Measurements from ENCODE around the gene LRRC42. TPM values are rescaled to one million over a fixed set of nuclear protein-coding genes. Genes with fewer than 3 reads are reported as not detected.
"Not testable (repeated sequence)": the region's sequence is repeated elsewhere in the genome, so short reads cannot be mapped to it uniquely, and the experiment has no call there.

Gene LRRC42
- total RNA-seq, 1 experiment from 2014 or later, result 41.8 TPM

DNA sequence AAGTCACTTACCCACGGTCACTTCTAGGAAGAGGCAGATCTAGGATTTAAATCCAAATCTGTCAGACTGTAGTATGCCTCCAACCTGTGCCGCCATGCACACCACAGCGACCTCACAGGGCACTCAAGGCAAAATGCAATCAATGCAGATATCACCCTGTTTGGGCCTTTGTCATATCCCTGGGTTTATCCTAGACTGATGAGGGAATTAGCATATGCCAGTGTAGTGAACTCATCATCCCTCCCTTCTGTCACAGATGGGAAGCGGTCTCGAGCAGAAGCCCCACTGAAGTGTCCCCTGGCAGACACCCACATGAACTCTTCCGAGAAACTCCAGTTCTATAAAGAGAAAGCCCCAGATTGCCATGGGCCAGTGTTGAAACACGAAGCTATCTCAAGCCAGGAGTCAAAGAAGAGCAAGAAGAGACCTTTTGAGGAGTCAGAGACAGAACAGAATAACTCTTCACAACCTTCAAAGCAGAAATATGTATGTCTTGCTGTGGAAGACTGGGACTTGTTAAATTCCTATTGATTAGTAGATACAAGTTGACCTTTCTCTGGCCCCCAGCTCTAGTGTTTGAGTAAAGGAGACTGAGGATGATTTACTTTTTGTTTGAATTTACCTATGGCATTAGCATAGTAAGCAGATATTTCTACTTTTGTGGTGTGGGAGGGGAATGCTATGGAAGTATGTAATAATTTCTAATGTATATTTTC lies 21.4 kb downstream of the LRRC42 start:
- DNase-seq (ENCODE audit: low read depth), result no peak

DNA sequence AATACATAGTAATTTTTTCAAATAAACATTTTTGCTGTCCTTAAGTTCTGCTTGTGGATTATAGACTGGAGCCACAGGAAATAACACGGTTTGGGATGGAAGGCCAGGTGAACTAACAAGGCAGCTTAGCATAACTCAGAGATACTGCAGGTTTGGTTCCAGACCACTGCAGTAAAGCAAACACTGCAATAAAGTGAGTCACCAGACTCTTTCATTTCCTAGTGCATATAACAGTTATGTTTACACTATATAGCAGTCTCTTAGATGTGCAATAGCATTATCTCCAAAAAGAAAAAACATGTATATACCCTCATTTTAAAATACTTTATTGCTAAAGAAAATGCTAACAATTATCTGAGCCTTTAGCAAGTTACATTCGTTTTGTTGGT lies 22.0 kb downstream of the LRRC42 start:
- DNase-seq (ENCODE audit: low read depth), result peak; percentile 15

DNA sequence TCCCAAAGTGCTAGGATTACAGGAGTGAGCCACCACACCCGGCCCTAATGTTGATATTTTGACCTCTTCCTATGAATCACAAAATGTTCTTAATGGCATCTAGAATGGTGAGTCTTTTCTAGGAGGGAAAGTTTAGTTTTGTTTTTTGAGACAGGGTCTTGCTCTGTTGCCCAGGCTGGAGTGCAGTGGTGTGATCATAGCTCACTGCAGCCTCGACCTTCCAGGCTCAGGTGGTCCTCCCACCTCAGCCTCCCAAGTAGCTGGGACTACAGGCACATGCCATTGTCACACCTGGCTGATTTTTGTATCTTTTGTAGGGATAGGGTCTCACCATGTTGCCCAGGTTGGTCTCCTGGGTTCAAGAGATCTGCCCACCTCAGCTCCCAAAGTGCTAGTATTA lies 23.2 kb downstream of the LRRC42 start:
- DNase-seq (ENCODE audit: low read depth), result not testable (repeated sequence)

DNA sequence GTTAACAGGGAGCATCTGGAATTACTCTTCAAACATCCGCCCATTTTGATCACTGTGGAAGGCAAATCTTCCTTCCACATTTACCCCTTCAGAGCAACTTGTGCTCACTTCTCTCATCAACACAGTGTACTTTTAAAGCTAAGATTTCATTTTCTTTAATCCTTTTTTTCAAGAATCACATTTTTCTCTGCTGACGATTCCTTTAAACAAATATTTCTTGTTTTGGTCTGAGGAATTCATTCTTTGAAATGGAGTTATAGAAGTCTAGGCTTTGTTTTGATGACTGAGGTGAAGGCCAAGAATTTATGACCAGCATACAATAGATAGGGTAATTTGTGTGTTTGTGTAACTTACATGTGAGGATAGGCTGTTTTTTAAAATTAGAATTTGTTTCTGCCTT lies 25.6 kb downstream of the LRRC42 start:
- DNase-seq (ENCODE audit: low read depth), result no peak

DNA sequence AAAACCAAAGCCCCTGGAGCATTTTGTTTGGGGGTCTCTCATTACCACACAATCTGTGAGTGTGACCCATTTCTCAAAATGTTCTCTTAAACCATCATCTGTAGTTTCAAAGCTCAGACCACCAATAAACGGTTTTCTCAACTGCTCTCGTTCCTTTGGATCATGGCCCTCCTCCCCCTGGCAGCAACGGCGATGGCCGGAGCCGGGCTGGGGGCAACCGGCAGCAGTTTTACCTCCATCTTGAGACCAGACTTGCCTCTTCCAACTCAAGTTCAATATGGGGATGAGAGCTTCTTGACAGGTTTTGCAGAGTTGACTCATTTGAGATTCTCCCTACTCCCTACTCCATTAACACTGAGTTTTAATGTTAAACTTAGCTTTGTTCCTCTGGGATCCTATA lies 29.7 kb downstream of the LRRC42 start:
- DNase-seq (ENCODE audit: low read depth), result no peak

DNA sequence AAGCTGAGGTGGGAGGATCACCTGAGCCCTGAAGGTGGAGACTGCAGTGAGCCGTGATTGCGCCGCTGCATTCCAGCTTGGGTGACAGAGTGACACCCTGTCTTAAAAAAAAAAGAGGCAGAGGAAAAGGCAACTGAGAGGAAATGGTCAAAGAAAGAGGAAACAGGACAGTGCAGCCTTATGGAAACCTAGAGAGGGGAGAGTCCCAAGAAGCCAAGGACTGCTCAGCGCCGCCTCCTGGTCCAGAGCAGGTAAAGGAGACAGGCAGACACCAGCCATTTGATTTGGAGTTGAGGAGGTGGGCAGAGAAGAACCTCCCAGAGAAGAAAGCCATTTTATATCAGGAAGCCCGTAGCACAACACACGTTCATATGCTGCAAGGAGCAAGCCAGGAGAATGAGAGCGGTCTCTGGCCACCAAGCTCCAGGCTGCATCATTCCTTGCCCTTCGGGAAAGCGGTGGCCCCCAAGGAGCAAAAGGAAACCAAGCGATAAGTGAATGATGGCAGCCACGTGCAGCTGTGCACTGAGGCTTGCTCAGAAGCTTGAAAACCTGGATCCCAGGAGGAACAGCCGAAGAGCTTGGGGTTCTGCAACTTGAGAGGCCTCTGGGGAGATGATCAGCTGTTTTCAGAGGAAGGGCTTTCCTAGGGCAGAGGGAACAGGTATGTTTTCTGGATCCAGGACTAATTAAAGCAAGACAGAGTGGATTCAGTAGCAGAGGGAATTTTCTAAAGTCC lies 33.7 kb downstream of the LRRC42 start:
- no peak for DNase-seq (ENCODE audit: low read depth)

DNA sequence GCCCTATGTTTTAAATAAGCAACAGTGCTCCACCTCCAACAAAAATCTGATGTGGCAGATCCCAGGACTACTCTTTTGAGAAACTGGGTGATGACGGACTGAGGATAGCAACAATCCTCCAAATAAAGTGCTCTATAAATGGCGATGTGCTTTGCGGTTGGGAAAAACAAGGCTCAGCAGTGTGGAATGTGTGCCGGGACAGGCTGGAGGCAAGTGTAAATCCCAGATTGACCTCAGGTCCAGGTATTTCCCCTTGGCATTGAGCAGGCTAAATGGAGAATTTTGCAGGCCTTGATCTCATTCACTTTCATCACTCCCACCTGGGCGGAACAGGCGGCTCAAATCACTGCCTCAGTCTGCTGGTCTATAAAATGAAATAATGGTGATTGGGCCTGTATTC lies 35.1 kb downstream of the LRRC42 start:
- DNase-seq (ENCODE audit: low read depth), result peak; percentile 50

DNA sequence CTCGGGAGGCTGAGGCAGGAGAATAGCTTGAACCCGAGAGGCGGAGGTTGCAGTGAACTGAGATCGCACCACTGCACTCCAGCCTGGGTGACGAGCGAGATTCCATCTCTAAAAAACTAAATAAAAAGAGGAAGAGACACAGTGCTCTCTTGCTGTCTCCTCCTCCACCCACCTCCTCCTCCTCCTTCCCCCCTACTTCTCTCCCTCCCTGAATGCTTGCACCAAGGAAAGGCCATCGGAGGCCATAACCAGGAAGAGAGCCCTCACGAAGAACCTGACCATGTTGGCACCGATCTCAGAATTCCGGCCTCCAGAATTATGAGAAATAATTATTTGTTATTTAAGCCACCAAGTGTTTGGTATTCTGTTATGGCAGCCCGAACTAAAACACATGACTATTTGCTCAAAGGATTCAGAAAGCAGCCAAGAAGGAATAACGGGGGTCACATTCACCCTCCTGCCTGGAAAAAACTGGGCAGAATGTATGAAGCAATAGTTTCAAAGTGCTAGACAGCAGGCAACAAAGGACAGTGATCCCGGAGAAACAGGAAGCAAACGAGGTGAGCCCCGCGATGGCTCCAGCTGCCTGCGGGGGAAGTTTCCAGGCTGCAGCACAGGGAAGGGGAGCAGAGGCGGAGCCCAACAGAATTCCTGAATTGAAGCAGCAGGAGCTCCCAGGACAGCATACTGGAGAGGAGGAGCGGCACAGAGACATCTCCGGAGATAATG lies 36.0 kb downstream of the LRRC42 start:
- peak; percentile 8 for DNase-seq (ENCODE audit: low read depth)

DNA sequence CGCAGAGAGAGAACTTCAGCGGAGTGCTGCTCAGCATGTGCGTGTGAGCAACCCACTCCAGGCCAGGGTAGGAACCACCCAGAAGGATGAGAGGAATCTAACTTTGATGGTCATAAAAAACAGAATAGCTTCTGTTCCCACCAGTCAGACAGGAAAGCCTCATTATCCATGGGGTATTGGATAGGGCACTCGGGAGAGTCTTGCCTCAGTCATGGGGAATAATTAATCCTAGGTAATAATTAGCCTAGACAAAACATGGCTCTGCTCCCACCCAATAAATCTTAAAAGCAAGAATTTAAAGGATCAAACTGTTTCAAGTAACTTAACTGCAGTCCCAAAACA lies 36.6 kb downstream of the LRRC42 start:
- no peak for DNase-seq (ENCODE audit: low read depth)

DNA sequence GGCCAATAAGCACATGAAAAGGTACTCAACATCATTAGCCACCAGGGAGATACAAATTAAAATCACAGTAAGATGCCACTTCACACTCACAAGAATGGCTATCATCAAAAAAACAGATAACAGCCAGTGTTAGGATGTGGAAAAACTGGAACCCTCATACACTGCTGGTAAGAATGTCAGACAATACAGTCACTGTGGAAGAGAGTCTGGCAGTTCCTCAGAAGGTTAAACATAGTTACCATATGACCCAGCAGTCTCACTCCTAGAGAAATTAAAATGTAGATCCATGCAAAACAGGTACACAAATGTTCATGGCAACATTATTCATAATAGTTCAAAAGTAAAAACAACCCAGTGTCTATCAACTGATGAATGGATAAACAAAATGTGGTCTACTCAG lies 38.6 kb downstream of the LRRC42 start:
- DNase-seq (ENCODE audit: low read depth), result no peak

DNA sequence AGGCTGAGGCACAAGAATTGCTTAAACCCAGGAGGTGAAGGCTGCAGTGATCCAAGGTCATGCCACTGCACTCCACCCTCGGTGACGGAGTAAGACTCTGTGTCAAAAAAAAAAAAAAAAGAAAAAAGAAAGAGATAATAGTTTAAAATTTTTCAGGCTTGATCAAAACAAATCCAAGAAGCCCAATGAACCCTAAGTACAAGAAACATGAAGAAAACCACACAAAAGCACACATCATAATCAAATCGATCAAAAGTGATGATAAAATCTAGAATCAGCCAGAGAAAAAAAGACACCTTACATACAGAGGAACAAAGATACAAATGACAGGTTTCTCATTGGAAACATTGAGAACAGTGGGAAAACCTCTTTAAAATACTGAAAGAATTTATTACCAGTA lies 40.3 kb downstream of the LRRC42 start:
- DNase-seq (ENCODE audit: low read depth), result no peak

DNA sequence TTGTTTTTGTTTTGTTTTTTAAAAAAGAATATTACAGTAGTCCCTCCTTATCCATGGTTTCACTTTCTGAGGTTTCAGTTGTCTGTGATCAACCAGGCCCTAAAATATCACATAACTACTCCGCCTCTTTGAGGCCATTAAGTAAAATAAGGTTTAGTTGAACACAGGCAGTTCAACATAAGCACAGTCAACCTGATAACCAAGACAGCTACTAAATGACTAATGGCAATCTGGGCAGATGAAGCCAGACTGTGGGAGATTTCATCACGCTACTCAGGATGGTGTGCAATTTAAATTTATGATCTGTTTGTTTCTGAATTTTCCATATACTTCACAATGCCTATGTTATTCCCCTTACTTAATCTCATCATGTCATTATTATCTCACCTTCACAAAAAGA lies 41.7 kb downstream of the LRRC42 start:
- DNase-seq (ENCODE audit: low read depth), result no peak

DNA sequence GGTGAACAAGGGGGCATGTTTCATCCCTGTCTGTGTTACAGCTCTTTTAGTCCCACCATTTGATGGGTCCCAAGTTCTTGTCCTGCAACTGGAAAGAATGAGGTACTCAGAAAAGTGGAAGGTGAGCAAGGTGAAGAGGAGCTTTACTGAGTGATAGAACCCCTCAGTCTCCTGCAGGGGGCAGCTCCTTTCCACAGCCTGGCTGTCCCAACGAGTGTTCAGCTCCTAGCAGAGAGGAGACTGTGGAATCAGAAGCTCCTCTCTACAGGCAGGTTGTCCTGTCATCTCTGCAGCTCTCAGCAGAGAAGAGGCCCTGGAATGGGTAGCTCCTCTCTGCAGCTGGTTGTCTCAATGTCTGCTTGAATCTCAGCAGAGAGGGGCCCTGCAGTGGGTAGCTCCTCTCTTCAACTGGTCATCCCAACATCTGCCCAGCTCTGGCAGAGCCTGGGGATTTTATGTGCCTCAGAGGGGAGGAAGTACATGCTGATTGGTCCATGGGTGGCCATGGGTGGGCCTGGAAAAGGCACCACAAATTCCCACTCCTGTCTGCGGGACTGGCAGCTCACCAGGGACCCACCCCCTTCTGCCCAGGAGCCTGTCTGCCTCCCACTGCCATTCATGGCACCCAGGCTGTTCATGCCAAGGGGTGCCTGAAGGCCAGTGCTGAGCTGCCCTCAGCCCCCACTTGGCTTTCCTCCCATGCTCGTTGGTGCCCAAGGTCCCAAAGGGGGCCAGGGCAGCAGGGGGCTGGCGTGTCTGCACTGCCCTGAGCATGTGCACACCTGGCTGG lies 46.1 kb downstream of the LRRC42 start:
- DNase-seq (ENCODE audit: low read depth), result no peak

DNA sequence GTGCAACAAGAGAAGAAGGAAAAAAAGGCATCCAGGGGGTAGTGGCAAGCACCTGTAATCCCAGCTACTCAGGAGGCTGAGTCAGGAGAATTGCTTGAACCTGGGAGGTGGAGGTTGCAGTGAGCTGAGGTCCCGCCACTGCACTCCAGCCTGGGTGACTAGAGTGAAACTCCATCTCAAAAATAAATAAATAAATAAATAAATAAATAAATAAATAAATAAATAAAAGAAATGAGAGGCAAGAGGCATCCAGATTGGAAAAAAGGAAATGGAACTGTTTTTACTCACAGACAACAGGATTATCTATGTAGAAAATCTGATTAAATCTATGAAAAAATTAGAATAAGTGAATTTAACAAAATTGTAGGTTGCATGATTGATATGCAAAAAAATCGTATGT lies 48.4 kb downstream of the LRRC42 start:
- DNase-seq (ENCODE audit: low read depth), result not testable (repeated sequence)

DNA sequence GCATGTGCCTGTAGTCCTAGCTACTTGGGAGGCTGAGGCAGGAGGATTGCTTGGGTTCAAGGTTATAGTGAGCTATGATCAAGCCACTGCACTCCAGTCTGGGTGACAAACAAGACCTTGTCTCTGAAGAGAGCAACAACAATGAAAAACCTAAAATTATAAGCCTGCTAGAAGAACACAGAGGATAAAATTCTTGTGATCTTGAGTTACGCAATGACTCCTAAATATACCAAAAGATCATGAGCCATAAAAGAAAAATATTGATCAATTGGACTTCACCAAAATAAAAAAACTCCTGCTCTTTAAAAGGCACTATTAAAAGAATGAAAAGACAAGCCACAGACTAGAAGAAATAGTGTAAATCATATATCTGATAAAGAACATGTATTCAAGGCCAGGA lies 49.5 kb downstream of the LRRC42 start:
- DNase-seq (ENCODE audit: low read depth), result no peak

DNA sequence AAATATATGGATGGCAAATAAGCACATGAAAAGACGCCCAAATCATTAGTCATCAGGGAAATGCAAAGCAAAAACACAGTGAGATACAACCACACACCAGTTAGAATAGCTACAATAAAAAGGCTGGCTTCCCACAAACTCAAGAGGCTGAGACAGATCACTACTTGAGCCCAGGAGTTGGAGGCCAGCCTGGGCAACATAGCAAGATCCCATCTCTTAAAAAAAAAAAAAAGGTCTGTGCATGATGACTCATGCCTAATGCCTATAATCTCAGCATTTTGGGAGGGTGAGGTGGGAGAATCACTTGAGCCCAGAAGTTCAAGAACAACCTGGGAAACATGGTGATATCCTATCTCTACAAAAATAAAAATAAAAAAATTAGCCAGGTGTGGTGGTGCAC lies 52.1 kb downstream of the LRRC42 start:
- no peak for DNase-seq (ENCODE audit: low read depth)

DNA sequence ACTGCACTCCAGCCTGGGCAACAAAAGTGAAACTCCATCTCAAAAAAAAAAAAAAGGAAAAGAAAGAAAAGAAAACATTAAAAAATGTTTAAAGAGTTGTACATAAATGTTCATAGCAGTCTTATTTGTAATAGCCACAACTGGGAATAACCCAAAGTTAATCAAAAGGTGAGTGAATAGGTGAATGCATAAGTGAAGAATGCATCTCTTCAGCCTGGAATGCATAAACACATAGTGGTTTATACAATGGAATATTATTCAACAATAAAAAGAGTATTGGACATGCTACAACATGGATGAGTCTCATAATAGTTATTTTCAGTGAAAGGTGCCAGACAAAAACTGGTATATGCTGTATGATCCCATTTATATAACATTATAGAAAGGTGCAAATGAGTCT lies 53.8 kb downstream of the LRRC42 start:
- DNase-seq (ENCODE audit: low read depth), result no peak

DNA sequence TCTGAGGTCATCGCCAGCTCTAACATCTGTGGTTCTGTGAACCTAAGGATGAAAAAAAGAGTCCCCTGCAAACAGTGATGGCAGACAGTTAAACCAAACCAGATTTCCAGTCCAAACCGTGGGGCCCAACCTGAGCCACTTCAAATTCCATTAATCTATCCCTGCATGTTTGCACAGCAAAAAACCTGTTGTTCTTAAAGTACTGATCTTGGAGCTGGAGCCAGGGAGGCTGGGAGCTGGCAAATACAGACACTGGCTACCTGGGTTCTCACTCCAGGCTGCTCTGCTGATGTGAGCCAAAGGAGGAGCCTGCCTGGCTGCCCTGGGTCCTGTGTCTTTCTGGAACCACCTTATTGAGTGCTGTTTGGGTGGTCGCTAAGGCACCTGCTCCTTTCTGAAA lies 55.4 kb downstream of the LRRC42 start:
- no peak for DNase-seq (ENCODE audit: low read depth)

DNA sequence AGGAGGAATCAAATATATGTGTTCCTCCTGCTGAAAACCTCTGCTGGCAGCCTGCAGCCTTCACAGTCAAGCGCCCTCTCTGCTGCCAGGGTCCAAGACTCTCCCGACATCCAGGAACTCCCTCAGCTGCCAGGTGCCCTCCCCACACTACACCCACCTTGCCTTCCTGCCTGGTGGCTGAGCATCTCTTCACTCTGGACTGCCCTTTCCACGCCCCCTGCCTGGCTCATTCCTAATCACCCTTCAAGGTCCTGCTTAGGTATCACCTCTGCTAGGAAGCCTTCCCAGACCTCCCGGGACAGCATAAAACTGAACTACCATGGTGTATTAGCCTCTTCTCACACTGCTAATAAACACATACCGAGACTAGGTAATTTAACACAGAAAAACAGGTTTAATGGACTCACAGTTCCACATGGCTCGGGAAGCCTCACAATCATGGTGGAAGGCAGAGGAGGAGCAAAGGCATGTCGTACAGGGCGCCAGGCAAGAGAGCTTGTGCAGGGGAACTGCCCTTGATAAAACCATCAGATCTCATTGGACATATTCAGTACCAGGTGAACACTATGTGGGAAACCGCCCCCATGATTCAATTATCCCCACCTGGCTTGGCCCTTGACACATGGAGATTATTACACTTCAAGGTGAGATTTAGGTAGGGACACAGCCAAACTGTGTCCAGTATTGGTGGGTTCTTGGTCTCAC lies 56.5 kb downstream of the LRRC42 start:
- DNase-seq (ENCODE audit: low read depth), result no peak

DNA sequence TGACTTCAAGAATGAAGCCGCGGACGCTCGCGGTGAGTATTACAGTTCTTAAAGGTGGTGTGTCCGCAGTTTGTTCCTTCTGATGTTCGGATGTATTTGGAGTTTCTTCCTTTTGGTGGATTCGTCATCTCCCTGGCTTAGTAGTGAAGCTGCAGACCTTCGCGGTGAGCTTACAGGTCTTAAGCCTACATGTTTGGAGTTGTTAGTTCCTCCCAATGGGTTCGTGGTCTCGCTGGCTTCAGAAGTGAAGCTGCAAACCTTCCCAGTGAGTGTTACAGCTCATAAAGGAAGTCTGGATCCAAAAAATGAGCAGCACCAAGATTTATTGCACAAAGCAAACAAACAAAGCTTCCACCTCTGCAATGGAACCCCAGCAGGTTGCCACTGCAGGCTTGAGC lies 57.1 kb downstream of the LRRC42 start:
- no peak for DNase-seq (ENCODE audit: low read depth)
